K562 (cell line): ENCODE measurements around the gene LHX3.

ENCODE experiments used
- NFATC3 ChIP-seq: fragments of 450-650 bp; IDR thresholded peaks from 2 replicates; pipeline ENCODE4 v1.6.1; 2017; ENCODE audit warnings: mild to moderate bottlenecking
- TAF1 ChIP-seq: IDR thresholded peaks from 2 replicates; pipeline ENCODE4 v1.6.1; 2011; ENCODE audit warnings: mild to moderate bottlenecking, low read length, moderate library complexity; ENCODE audit not compliant: insufficient read depth, control insufficient read depth, severe bottlenecking; ENCODE audit errors: extremely low read depth
- ZHX1 ChIP-seq: fragments of 150-350 bp; conservative IDR thresholded peaks from 2 replicates; pipeline ENCODE4 v1.6.1; 2014; ENCODE audit warnings: low read length

GRCh38 chr9:136247551-136247916 is 42.6 kb upstream of the LHX3 start:
- no peak for TF ChIP-seq TAF1
- TF ChIP-seq NFATC3, result no peak
- TF ChIP-seq ZHX1, result no peak
